WERI-Rb-1 (cell line): ENCODE measurements around the gene NEBL.

Experiments
- DNase-seq: peaks from one replicate; pipeline ENCODE4 v3.0.0-alpha.2; 2020
- H3K27ac ChIP-seq: fragments of 250-450 bp; sonication (Bioruptor Pico); 2 replicates; pipeline ENCODE4 v1.5.1; 2020; ENCODE audit warnings: mild to moderate bottlenecking, moderate library complexity
- H3K27me3 ChIP-seq: fragments of 250-450 bp; sonication (Bioruptor Pico); 2 replicates; pipeline ENCODE4 v1.5.1; 2021; ENCODE audit warnings: mild to moderate bottlenecking, low read depth, moderate library complexity; ENCODE audit not compliant: insufficient read depth, severe bottlenecking
- H3K36me3 ChIP-seq: fragments of 250-450 bp; sonication (Bioruptor Pico); 2 replicates; pipeline ENCODE4 v1.5.1; 2020; ENCODE audit warnings: mild to moderate bottlenecking, moderate library complexity
- H3K4me3 ChIP-seq: 2 replicates; pipeline ENCODE4 v1.5.1; 2011; ENCODE audit warnings: low read depth, mild to moderate bottlenecking, control low read depth, low read length
- H3K9me3 ChIP-seq: fragments of 250-450 bp; sonication (Bioruptor Pico); 2 replicates; pipeline ENCODE4 v1.5.1; 2021; ENCODE audit warnings: mild to moderate bottlenecking, moderate library complexity; ENCODE audit not compliant: severe bottlenecking
- TF ChIP-seq, protein P1 (sequence below): IDR thresholded peaks from 2 replicates; pipeline ENCODE4 v1.5.1; 2011; ENCODE audit warnings: low read depth, mild to moderate bottlenecking, control low read depth, inconsistent platforms, low read length

The NEBL gene

GRCh38 chr10:20747782-20748181 lies 149.3 kb downstream of the NEBL start:
- Histone ChIP-seq H3K27me3 (no peaks in the 10 kb centered on the region), H3K9me3 (no peaks in the 10 kb centered on the region), H3K4me3 (no peak overlapping the region), H3K27ac (no peak overlapping the region), H3K36me3 (no peaks in the 10 kb centered on the region)
- no peak for DNase-seq
- TF ChIP-seq, protein P1, sequence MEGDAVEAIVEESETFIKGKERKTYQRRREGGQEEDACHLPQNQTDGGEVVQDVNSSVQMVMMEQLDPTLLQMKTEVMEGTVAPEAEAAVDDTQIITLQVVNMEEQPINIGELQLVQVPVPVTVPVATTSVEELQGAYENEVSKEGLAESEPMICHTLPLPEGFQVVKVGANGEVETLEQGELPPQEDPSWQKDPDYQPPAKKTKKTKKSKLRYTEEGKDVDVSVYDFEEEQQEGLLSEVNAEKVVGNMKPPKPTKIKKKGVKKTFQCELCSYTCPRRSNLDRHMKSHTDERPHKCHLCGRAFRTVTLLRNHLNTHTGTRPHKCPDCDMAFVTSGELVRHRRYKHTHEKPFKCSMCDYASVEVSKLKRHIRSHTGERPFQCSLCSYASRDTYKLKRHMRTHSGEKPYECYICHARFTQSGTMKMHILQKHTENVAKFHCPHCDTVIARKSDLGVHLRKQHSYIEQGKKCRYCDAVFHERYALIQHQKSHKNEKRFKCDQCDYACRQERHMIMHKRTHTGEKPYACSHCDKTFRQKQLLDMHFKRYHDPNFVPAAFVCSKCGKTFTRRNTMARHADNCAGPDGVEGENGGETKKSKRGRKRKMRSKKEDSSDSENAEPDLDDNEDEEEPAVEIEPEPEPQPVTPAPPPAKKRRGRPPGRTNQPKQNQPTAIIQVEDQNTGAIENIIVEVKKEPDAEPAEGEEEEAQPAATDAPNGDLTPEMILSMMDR = no peak

DNA sequence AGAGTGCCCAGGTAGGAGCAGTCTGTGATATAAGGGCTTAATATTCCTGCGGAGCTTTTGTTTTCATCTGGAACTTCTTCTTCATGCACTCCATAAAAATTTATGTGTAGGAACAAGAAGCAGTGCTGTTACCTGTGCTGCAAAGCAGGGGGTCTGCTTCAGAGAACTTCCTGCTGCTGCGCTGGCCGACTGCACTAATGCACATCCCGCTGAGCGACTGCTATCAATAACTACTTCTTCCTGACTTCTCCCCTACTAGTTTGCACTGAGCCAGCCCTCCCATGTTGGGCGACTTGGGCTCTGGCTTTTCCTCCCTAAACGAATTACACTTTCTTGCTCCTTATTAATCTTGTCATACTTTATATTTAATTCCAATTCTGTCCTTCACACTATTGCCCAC lies 150.3 kb downstream of the NEBL start:
- H3K27me3 ChIP-seq = no peaks in the 10 kb centered on the region
- no peak overlapping the region for H3K4me3 ChIP-seq
- H3K36me3 ChIP-seq = no peaks in the 10 kb centered on the region
- TF ChIP-seq, protein P1 = no peak
- H3K9me3 ChIP-seq = no peaks in the 10 kb centered on the region
- H3K27ac ChIP-seq = no peak overlapping the region
- no peak for DNase-seq

DNA sequence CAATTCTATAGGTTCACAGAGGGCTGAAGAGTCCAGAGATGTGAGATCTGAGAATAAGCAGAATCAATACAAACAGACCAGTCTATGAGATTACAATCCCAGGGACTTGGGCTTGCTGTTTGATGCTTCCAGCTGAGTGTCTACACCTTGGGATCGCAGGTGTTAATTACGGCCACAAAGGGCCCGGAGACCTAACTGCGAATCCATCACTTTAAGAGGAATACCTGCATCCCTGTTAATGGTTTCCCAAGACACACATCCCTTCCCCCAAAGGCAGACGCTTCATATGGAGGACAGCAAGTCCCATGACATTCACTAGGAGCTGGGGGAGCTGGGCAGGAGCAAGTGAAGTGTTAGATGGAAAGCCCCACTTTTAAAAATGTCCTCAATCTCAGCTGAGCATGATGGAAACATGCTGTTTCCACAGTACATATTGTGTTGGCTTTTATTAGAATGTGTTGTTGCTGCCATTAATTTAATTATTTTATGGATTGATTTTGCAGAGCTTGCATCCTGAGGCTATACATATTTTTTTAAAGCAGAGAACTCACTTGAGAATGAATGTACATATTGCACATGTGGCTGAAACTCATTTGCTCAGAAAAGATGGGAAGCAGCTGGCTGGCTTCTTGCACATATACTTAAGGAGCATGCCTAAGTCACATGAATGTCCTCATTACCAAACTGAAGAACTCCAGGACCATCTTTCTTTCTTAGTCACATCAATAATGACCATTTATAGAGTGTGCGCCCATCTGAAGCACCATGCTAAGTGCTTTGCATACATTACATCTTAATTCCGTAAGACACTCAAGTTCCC lies 151.3 kb downstream of the NEBL start:
- Histone ChIP-seq H3K4me3 (no peak overlapping the region), H3K36me3 (no peaks in the 10 kb centered on the region), H3K27ac (no peak overlapping the region), H3K27me3 (no peaks in the 10 kb centered on the region), H3K9me3 (no peaks in the 10 kb centered on the region)
- no peak for DNase-seq
- TF ChIP-seq, protein P1 = no peak

DNA sequence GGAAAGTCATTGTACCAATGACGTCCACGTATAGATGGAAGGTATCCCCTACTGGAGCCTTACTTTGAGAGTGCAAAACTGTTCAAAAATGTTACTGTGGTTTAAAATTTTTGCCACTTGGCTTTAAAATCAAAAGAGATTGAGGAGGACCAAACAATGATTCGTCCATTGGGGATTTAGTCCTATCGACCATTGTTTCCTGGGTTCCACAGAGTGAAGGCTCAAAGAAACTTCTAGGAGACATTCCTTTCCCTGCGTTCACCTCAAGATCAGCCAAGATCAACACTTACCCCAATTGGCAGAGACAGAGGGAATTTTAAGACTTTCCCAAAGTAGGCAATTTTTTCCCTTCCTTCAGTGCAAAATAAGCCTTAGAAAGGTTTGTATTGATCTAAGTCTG lies 152.3 kb downstream of the NEBL start:
- H3K4me3 ChIP-seq = no peak overlapping the region
- H3K9me3 ChIP-seq = no peaks in the 10 kb centered on the region
- TF ChIP-seq, protein P1 = no peak
- H3K27me3 ChIP-seq = no peaks in the 10 kb centered on the region
- DNase-seq = no peak
- H3K27ac ChIP-seq = no peak overlapping the region
- H3K36me3 ChIP-seq = no peaks in the 10 kb centered on the region

DNA sequence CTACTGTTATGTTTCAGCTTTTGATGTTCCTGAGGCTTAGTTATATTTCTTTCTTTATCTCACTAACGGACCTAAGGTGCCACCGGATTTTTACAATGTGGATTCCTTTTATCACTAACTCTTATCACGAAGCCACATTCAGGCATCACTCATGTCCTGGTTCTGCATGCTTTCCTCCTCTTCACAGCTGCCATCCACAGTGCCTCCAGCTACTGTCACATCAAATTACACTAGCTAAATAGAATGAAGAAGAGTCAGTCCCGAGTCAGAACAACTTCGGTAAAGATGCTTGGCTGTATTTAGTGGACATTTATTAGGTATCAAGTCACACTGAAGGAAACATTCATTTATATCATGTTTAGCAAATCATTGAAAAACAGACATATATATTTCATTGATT lies 153.2 kb downstream of the NEBL start:
- TF ChIP-seq, protein P1 = no peak
- no peaks in the 10 kb centered on the region for H3K27me3 ChIP-seq
- H3K9me3 ChIP-seq = no peaks in the 10 kb centered on the region
- no peaks in the 10 kb centered on the region for H3K36me3 ChIP-seq
- no peak overlapping the region for H3K27ac ChIP-seq
- DNase-seq = no peak
- no peak overlapping the region for H3K4me3 ChIP-seq
